Measurements from ENCODE around the gene ATL2. TPM values are rescaled to one million over a fixed set of nuclear protein-coding genes. Genes with fewer than 3 reads are reported as not detected.
A peak's percentile ranks its signal among the peaks of the same experiment; 100 is the strongest.

ATL2 gene
- total RNA-seq, 2 donors from 2014 or later = 125 to 139 TPM

GRCh38 chr2:38301340-38301968, 75.6 kb downstream of the ATL2 start:
- H3K27me3 ChIP-seq (ENCODE audit: control insufficient read depth, insufficient read depth, low read length, poor library complexity, severe bottlenecking) = no peaks in the 10 kb centered on the region
- TF ChIP-seq, protein P1, sequence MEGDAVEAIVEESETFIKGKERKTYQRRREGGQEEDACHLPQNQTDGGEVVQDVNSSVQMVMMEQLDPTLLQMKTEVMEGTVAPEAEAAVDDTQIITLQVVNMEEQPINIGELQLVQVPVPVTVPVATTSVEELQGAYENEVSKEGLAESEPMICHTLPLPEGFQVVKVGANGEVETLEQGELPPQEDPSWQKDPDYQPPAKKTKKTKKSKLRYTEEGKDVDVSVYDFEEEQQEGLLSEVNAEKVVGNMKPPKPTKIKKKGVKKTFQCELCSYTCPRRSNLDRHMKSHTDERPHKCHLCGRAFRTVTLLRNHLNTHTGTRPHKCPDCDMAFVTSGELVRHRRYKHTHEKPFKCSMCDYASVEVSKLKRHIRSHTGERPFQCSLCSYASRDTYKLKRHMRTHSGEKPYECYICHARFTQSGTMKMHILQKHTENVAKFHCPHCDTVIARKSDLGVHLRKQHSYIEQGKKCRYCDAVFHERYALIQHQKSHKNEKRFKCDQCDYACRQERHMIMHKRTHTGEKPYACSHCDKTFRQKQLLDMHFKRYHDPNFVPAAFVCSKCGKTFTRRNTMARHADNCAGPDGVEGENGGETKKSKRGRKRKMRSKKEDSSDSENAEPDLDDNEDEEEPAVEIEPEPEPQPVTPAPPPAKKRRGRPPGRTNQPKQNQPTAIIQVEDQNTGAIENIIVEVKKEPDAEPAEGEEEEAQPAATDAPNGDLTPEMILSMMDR (conservative IDR thresholded peaks at IDR 0.05) = no peak
- no peak overlapping the region for H3K9ac ChIP-seq (ENCODE audit: extremely low read depth, low read length, poor library complexity, severe bottlenecking)
- H3K36me3 Mint-ChIP-seq (ENCODE audit: low read depth) = peaks cover 74% of the 10 kb centered on the region
- no peak overlapping the region for H3K4me3 Mint-ChIP-seq
- H3K4me3 ChIP-seq (ENCODE audit: low read length) = no peak overlapping the region
- H3K4me1 Mint-ChIP-seq = peaks cover 36% of the 10 kb centered on the region
- H3K9me3 Mint-ChIP-seq = no peaks in the 10 kb centered on the region
- no peaks in the 10 kb centered on the region for H3K27me3 Mint-ChIP-seq (ENCODE audit: insufficient read depth)
- H3K36me3 ChIP-seq (ENCODE audit: control insufficient read depth, insufficient read depth, low read length) = peaks cover 96% of the 10 kb centered on the region
- peak; percentile 69 for DNase-seq
- H3K9me3 ChIP-seq (ENCODE audit: control insufficient read depth, low read length) = no peaks in the 10 kb centered on the region
- WGBS, 2 experiments (ENCODE audit: insufficient coverage in 1 of 2, insufficient read length in 1 of 2) = 85 to 95% methylated on average over 2 to 3 of the region's 3 CpGs
- H3K27ac Mint-ChIP-seq = peak overlapping the region; percentile 81
- no peak overlapping the region for H3K27ac ChIP-seq (ENCODE audit: low read depth, low read length)
- H3K4me1 ChIP-seq (ENCODE audit: control insufficient read depth, insufficient read depth, low read length) = peaks cover 11% of the 10 kb centered on the region

GRCh38 chr2:38298539-38298938, 78.5 kb downstream of the ATL2 start:
- peaks cover 73% of the 10 kb centered on the region for H3K36me3 Mint-ChIP-seq (ENCODE audit: low read depth)

GRCh38 chr2:38296197-38296780, 80.8 kb downstream of the ATL2 start:
- no peaks in the 10 kb centered on the region for H3K27me3 ChIP-seq (ENCODE audit: control insufficient read depth, insufficient read depth, low read length, poor library complexity, severe bottlenecking)
- H3K27ac Mint-ChIP-seq = no peak overlapping the region
- no peaks in the 10 kb centered on the region for H3K4me1 ChIP-seq (ENCODE audit: control insufficient read depth, insufficient read depth, low read length)
- 89 to 97% methylated on average over 6 to 7 of the region's 7 CpGs for WGBS, 2 experiments (ENCODE audit: insufficient coverage in 1 of 2, insufficient read length in 1 of 2)
- H3K4me3 Mint-ChIP-seq = no peak overlapping the region
- H3K9ac ChIP-seq (ENCODE audit: extremely low read depth, low read length, poor library complexity, severe bottlenecking) = no peak overlapping the region
- TF ChIP-seq, protein P1 (conservative IDR thresholded peaks at IDR 0.05) = no peak
- H3K4me1 Mint-ChIP-seq = peaks cover 9% of the 10 kb centered on the region
- H3K36me3 ChIP-seq (ENCODE audit: control insufficient read depth, insufficient read depth, low read length) = peaks cover 78% of the 10 kb centered on the region
- H3K27me3 Mint-ChIP-seq (ENCODE audit: insufficient read depth) = no peaks in the 10 kb centered on the region
- no peak overlapping the region for H3K4me3 ChIP-seq (ENCODE audit: low read length)
- no peaks in the 10 kb centered on the region for H3K9me3 ChIP-seq (ENCODE audit: control insufficient read depth, low read length)
- no peak for DNase-seq
- H3K9me3 Mint-ChIP-seq = no peaks in the 10 kb centered on the region
- peaks cover 70% of the 10 kb centered on the region for H3K36me3 Mint-ChIP-seq (ENCODE audit: low read depth)
- H3K27ac ChIP-seq (ENCODE audit: low read depth, low read length) = no peak overlapping the region

More at GRCh38 chr2:38298539-38298938, 78.5 kb downstream of the ATL2 start:
- Histone ChIP-seq H3K27me3 (ENCODE audit: control insufficient read depth, insufficient read depth, low read length, poor library complexity, severe bottlenecking) (no peaks in the 10 kb centered on the region), H3K9me3 (ENCODE audit: control insufficient read depth, low read length) (no peaks in the 10 kb centered on the region), H3K4me3 (ENCODE audit: low read length) (no peak overlapping the region), H3K27ac (ENCODE audit: low read depth, low read length) (no peak overlapping the region), H3K4me1 (ENCODE audit: control insufficient read depth, insufficient read depth, low read length) (peaks cover 11% of the 10 kb centered on the region), H3K36me3 (ENCODE audit: control insufficient read depth, insufficient read depth, low read length) (peaks cover 98% of the 10 kb centered on the region), H3K9ac (ENCODE audit: extremely low read depth, low read length, poor library complexity, severe bottlenecking) (no peak overlapping the region)
- TF ChIP-seq, protein P1 (conservative IDR thresholded peaks at IDR 0.05) = no peak
- Mint-ChIP-seq H3K9me3 (no peaks in the 10 kb centered on the region), H3K27ac (no peak overlapping the region), H3K4me1 (peaks cover 28% of the 10 kb centered on the region), H3K4me3 (no peak overlapping the region), H3K27me3 (ENCODE audit: insufficient read depth) (no peaks in the 10 kb centered on the region)
- DNase-seq = no peak
- WGBS, 2 experiments (ENCODE audit: insufficient coverage in 1 of 2, insufficient read length in 1 of 2) = 80 to 98% methylated on average over 1 to 2 of the region's 2 CpGs
